Activated T-helper 1 cell treated with anti-CD3 and anti-CD28 coated beads, Interleukin-12 subunit alpha, Interleukin-12 subunit beta, Interleukin-2, Interleukin-4 antibody, amounts not matched to agents 30 ng/mL and 10 ng/mL and 1 ng/mL, durations not matched to agents 14 hours and 24 hours and 36 hours (primary cell): ENCODE data around the gene SKP1. TPM values are rescaled to one million over a fixed set of nuclear protein-coding genes. Genes with fewer than 3 reads are reported as not detected.

Experiments used
- DNase-seq: peaks from one replicate; pipeline ENCODE4 v3.0.0; 2021; ENCODE audit warnings: low spot score
- H3K27ac Mint-ChIP-seq: one replicate; pipeline ENCODE4 v1.8.0; 2021; ENCODE audit warnings: mild to moderate bottlenecking, mixed read lengths
- H3K27me3 Mint-ChIP-seq: one replicate; pipeline ENCODE4 v1.8.0; 2022; ENCODE audit warnings: mild to moderate bottlenecking, moderate library complexity, mixed read lengths; ENCODE audit not compliant: insufficient read depth
- H3K36me3 Mint-ChIP-seq: one replicate; pipeline ENCODE4 v1.8.0; 2021; ENCODE audit warnings: low read depth, mixed read lengths
- H3K4me1 Mint-ChIP-seq: one replicate; pipeline ENCODE4 v1.8.0; 2021; ENCODE audit warnings: low read depth, mixed read lengths
- H3K4me3 Mint-ChIP-seq: one replicate; pipeline ENCODE4 v1.8.0; 2021; ENCODE audit warnings: mild to moderate bottlenecking, moderate library complexity, mixed read lengths
- H3K9me3 Mint-ChIP-seq: one replicate; pipeline ENCODE4 v1.8.0; 2021; ENCODE audit warnings: mixed read lengths
- intact Hi-C: fragments of 100-400 bp; cut with micrococcal nuclease; formaldehyde crosslinking; loops from one replicate; pipeline ENCODE4 v1.15.1; 2024
- total RNA-seq: library from RNA; stranded (reverse); gene quantifications from 2 replicates; pipeline ENCODE4 v1.2.3, GENCODE V29; 2022

The SKP1 gene
- total RNA-seq, 1 donor from 2014 or later: 265 TPM

DNA sequence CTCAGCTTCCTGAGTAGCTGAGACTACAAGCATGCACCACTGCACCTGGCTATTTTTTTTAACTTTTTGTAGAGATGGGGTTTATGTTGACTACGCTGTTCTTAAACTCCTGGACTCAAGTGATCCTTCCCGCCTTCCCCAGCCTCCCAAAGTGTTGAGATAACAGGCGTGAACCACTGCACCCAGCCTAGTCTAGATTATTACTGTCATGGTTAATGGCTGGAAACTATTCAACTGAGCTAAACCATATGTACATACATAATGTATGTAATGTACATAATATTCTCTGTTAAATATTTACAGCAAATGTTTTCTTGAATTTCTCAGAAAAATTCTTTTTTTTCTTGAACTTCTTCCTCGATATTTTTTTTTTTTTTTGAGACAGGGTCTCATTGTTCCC is 27.8 kb upstream of the SKP1 start:
- no peaks in the 10 kb centered on the region for H3K9me3 Mint-ChIP-seq
- no peak overlapping the region for H3K4me3 Mint-ChIP-seq
- no peak for DNase-seq
- intact Hi-C loops: no loop called here
- H3K36me3 Mint-ChIP-seq: peaks cover 36% of the 10 kb centered on the region
- H3K27me3 Mint-ChIP-seq: no peaks in the 10 kb centered on the region
- H3K4me1 Mint-ChIP-seq: peaks cover 15% of the 10 kb centered on the region
- no peak overlapping the region for H3K27ac Mint-ChIP-seq

- Mint-ChIP-seq H3K4me3 (no peak overlapping the region), H3K36me3 (peaks cover 44% of the 10 kb centered on the region), H3K27ac (no peak overlapping the region), H3K4me1 (peaks cover 9% of the 10 kb centered on the region), H3K27me3 (no peaks in the 10 kb centered on the region), H3K9me3 (no peaks in the 10 kb centered on the region)
- no peak for DNase-seq
- intact Hi-C loops: no loop called here
These were observed 26.9 kb upstream of the SKP1 start for GRCh38 chr5:134203630-134204029.

DNA sequence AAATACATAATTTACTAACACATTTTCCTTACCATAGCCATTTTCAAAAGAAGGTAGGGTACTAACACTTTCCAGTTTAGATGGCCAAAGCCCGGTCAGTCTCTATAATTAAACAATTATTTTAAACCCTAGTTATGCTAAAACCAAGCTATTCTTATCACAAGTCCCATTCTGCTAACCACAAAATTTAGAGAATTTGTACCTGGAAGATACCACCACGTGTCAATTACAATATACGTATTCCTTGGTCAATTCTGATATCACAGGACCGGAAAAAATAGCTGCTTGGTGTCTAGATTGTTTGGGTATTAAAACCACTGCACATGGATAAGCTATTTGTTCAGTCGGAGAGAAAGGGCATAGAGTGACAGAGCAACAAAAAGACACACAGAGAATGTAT is 18.9 kb upstream of the SKP1 start:
- H3K4me3 Mint-ChIP-seq: no peak overlapping the region
- DNase-seq: no peak
- no peak overlapping the region for H3K27ac Mint-ChIP-seq
- no peaks in the 10 kb centered on the region for H3K27me3 Mint-ChIP-seq
- H3K4me1 Mint-ChIP-seq: no peaks in the 10 kb centered on the region
- intact Hi-C loops: no loop called here
- no peaks in the 10 kb centered on the region for H3K9me3 Mint-ChIP-seq
- H3K36me3 Mint-ChIP-seq: peaks cover 40% of the 10 kb centered on the region

DNA sequence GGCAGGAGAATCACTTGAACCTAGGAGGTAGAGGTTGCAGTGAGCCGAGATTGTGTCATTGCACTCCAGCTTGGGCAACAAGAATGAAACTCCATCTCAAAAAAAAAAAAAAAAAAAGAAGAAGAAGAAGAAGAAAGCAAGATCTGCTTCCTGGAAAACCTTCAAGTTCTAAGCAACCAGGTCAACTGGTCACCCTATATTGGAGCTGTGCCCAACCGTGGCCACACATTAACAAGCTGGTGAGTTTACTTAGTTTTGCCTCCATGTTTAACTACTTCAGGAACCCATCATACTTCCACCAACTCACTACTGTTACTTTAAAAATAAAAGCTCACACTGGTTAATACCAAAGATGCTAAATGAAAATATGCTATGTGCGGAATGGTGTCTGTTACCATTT is 12.3 kb upstream of the SKP1 start:
- H3K9me3 Mint-ChIP-seq: no peaks in the 10 kb centered on the region
- H3K4me1 Mint-ChIP-seq: no peaks in the 10 kb centered on the region
- H3K27ac Mint-ChIP-seq: no peak overlapping the region
- intact Hi-C loops: no loop called here
- H3K27me3 Mint-ChIP-seq: no peaks in the 10 kb centered on the region
- no peak overlapping the region for H3K4me3 Mint-ChIP-seq
- no peak for DNase-seq
- peaks cover 3% of the 10 kb centered on the region for H3K36me3 Mint-ChIP-seq

DNA sequence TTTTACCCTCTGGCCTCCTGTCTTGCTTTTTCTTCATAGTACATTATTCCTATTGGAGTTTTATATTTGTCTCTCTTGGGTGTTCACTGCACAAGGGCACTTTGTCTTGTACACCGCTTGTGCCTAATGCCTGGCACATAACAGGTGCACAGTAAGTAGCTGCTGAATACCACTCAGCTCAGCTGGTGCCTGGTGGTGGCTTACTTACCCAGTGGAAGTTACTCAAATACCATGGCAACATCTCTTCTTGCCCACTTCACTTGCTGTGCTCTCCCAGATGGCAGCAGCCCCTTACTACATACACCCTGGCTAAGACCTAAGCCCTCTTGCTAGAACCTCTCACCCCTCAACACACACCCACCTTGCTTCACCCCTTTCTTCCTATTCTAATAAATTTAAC is 11.3 kb upstream of the SKP1 start:
- Mint-ChIP-seq H3K27me3 (no peaks in the 10 kb centered on the region), H3K9me3 (no peaks in the 10 kb centered on the region), H3K4me3 (no peak overlapping the region), H3K36me3 (no peaks in the 10 kb centered on the region), H3K4me1 (no peaks in the 10 kb centered on the region), H3K27ac (no peak overlapping the region)
- intact Hi-C loops: no loop called here
- no peak for DNase-seq

DNA sequence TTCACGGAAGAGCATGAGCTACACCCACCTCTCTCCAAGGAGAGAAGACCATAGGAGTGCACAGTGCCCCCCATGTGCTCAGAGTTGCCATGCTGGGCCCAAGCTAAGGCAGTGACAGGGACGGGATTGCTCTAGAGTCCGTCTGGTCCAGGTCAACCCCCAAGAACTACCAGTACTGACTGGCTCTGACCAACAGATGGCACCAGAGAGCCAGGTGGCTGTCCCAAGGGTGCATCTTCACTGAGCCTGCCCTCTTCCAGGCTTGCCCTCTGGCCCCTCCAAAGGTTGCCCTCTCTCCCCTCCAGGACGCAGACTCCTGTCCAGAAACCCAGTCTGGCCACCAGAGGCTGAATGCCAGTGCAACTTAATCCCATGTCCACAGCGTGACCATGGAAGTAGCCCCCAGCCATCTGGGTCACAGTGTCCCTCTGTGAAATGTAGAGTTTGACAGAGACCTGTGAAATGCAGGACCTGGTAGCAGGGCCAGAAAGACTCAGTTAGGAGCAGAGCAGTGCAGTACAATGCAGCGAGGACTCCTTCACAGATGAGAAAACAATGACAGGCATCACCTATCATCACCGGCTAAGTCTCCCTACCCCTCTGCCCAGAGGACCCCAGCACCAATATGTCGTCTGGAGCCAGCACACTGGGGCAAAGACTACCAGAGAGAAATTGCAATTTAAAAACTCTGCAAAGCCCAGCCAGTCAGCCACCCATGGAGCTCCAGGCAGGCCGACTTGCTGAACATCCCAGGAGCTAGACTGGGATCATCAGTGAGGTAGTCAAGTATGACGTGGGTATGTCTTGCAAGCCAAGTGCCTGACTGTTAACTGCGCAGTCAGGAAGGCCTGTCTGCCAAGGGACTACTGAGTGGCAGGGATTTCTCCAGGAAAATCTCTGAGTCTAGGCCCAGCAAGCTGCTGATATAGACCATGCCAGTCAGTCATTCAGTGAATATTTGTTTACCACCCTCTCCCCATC is 7.7 kb upstream of the SKP1 start:
- Mint-ChIP-seq H3K9me3 (no peaks in the 10 kb centered on the region), H3K36me3 (no peaks in the 10 kb centered on the region), H3K4me3 (no peak overlapping the region), H3K4me1 (no peaks in the 10 kb centered on the region), H3K27ac (no peak overlapping the region), H3K27me3 (peaks cover 8% of the 10 kb centered on the region)
- peak; percentile 67 for DNase-seq
- intact Hi-C loops: loop anchor here (1.0 to 2.0 kb wide), 4 partner anchors 42 to 402 kb away; partner anchors contain the start of gene PPP2CA

- no peak overlapping the region for H3K27ac Mint-ChIP-seq
- H3K4me3 Mint-ChIP-seq: no peak overlapping the region
- H3K27me3 Mint-ChIP-seq: peaks cover 8% of the 10 kb centered on the region
- DNase-seq: no peak
- intact Hi-C loops: no loop called here
- H3K9me3 Mint-ChIP-seq: no peaks in the 10 kb centered on the region
- H3K36me3 Mint-ChIP-seq: no peaks in the 10 kb centered on the region
- no peaks in the 10 kb centered on the region for H3K4me1 Mint-ChIP-seq
These were observed 6.7 kb upstream of the SKP1 start for GRCh38 chr5:134183481-134183880.

GRCh38 chr5:134178096-134178419 is 1.3 kb upstream of the SKP1 start:
- Mint-ChIP-seq H3K36me3 (peaks cover 9% of the 10 kb centered on the region), H3K27ac (no peak overlapping the region), H3K4me3 (peak overlapping the region; percentile 96), H3K4me1 (peaks cover 20% of the 10 kb centered on the region), H3K9me3 (no peaks in the 10 kb centered on the region), H3K27me3 (peaks cover 10% of the 10 kb centered on the region)
- no peak for DNase-seq
- intact Hi-C loops: loop anchor here (5.0 kb wide), 3 partner anchors 234 to 469 kb away; partner anchors contain the start of genes CDKN2AIPNL and SEC24A

- Mint-ChIP-seq H3K9me3 (no peaks in the 10 kb centered on the region), H3K27me3 (peaks cover 10% of the 10 kb centered on the region), H3K36me3 (peaks cover 11% of the 10 kb centered on the region), H3K4me3 (peak overlapping the region; percentile 96), H3K4me1 (peaks cover 22% of the 10 kb centered on the region), H3K27ac (peak overlapping the region; percentile 97)
- intact Hi-C loops: loop anchor here (1.0 to 5.0 kb wide), 7 partner anchors 49 to 727 kb away; partner anchors contain the start of genes C5orf24, CDKN2AIPNL, DDX46 and PCBD2
- no peak for DNase-seq
These were observed 782 bp upstream of the SKP1 start for GRCh38 chr5:134177369-134178095.

DNA sequence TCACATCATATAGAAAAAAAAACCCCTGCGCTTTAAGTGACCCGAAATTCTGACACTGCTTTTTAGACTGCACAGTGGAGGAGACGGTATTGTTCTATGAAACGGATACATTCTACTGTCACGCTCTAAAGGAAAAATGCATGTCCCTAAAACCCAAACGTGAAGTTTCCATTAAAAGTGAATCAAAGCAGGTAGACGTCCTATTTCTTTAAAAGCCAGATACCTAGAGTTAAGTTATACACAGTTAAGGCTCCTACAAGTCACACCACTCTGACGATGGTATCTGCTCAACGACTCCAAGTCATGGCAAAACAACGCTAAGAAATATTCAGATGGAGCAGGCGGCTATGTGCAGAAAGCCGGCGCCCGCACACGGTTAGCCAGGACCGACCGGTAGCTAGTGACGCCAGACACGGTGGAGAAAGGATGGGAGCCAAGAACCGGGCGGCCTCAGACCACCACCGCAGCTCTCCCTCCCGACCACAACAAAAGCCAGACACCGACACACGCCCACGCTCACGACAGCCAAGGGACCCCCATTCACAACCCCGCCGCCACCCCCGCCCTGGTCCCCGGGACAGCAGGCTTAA is 734 bp downstream of the SKP1 start:
- no peaks in the 10 kb centered on the region for H3K9me3 Mint-ChIP-seq
- intact Hi-C loops: loop anchor here (1.0 to 5.0 kb wide), 9 partner anchors 171 to 729 kb away; partner anchors contain the start of genes C5orf24, CAMLG, CDKN2AIPNL and PCBD2
- peaks cover 25% of the 10 kb centered on the region for H3K36me3 Mint-ChIP-seq
- H3K4me3 Mint-ChIP-seq: peak overlapping the region; percentile 96
- H3K27me3 Mint-ChIP-seq: peaks cover 2% of the 10 kb centered on the region
- peak overlapping the region; percentile 97 for H3K27ac Mint-ChIP-seq
- H3K4me1 Mint-ChIP-seq: peaks cover 35% of the 10 kb centered on the region
- DNase-seq: no peak

DNA sequence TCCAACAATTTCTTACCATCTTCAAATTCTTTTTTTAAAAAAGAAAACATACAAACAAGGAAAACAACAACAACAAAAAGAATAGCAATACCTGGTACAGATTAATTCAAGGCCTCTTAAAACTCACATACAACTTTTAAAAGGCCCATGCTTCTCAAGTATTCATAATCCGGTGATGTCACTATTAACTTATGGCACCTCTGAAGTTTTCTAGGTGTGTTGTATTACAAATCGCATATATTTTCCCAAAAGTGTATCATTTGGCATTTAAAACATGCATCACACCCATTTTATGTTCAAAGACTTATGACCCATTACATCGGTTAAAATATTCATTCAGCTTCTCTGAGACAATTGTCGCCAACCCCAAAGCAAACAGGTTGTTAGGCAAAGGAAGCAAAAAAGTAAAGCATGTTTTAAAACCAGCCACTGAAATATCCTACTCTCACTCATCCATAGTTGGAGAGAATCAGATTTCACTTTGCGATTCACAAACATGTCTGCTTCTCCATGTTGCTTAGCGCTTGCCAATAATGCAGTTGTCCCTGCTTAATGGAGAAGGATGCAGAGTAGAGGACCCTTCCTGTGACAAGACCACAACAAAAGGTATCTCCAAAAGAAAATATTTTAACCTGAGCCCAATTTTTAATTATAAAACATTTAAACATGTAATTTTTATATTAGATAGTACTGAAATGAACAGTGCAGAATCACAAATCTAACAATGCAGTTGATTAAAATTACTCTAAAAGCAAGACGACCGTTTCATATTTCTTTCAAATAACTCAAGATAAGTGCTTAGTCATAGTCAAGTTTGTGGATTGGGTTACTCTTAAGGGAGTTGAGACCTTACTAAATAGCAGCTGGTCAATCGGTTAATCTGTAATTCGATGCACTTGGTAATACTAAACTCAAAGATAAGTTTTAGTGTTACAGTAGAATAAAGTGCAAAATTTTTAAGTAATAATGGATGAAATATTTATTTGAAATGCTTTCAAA is 1.6 kb downstream of the SKP1 start:
- peaks cover 2% of the 10 kb centered on the region for H3K27me3 Mint-ChIP-seq
- H3K27ac Mint-ChIP-seq: peak overlapping the region; percentile 63
- intact Hi-C loops: loop anchor here (5.0 kb wide), 3 partner anchors 237 to 472 kb away; partner anchors contain the start of genes CDKN2AIPNL and SEC24A
- H3K4me1 Mint-ChIP-seq: peaks cover 36% of the 10 kb centered on the region
- DNase-seq: no peak
- H3K9me3 Mint-ChIP-seq: no peaks in the 10 kb centered on the region
- H3K36me3 Mint-ChIP-seq: peaks cover 25% of the 10 kb centered on the region
- H3K4me3 Mint-ChIP-seq: peak overlapping the region; percentile 96

- Mint-ChIP-seq H3K4me3 (no peak overlapping the region), H3K4me1 (peaks cover 36% of the 10 kb centered on the region), H3K27ac (no peak overlapping the region), H3K27me3 (peaks cover 2% of the 10 kb centered on the region), H3K9me3 (no peaks in the 10 kb centered on the region), H3K36me3 (peaks cover 40% of the 10 kb centered on the region)
- intact Hi-C loops: no loop called here
- DNase-seq: no peak
These were observed 4.8 kb downstream of the SKP1 start for GRCh38 chr5:134171972-134172371.
